Loucy (cell line): ENCODE measurements around the gene MSANTD7.
"Not testable (repeated sequence)": the region's sequence is repeated elsewhere in the genome, so short reads cannot be mapped to it uniquely, and the experiment has no call there.

Experiments used
- EZH2phosphoT487 ChIP-seq: fragments of 200-600 bp; IDR thresholded peaks from 2 replicates; pipeline ENCODE4 v1.6.1; 2018; ENCODE audit warnings: antibody characterized with exemption, mild to moderate bottlenecking, moderate library complexity, borderline replicate concordance
- TF ChIP-seq, protein P1 (sequence below): fragments of 200-600 bp; sonication (generic); conservative IDR thresholded peaks from 2 replicates; pipeline ENCODE4 v1.5.1; 2014; ENCODE audit warnings: mild to moderate bottlenecking, antibody characterized with exemption, low read length

DNA sequence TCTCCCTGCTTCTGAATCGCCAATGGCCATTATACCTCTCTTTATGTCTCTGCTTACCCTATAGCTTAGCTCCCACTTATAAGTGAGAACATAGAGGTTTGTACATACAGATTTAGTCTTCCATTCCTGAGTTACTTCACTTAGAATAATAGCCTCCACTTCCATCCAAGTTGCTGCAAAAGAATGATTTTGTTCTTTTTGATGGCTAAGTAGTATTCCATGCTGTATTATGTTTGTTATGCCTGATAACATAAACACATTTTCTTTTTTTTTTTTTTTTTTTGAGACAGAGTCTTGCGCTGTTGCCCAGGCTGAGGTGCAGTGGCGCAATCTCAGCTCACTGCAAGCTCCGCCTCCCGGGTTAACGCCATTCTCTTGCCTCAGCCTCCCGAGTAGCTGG, 21.4 kb upstream of the MSANTD7 start:
- not testable (repeated sequence) for TF ChIP-seq EZH2phosphoT487
- TF ChIP-seq, protein P1, sequence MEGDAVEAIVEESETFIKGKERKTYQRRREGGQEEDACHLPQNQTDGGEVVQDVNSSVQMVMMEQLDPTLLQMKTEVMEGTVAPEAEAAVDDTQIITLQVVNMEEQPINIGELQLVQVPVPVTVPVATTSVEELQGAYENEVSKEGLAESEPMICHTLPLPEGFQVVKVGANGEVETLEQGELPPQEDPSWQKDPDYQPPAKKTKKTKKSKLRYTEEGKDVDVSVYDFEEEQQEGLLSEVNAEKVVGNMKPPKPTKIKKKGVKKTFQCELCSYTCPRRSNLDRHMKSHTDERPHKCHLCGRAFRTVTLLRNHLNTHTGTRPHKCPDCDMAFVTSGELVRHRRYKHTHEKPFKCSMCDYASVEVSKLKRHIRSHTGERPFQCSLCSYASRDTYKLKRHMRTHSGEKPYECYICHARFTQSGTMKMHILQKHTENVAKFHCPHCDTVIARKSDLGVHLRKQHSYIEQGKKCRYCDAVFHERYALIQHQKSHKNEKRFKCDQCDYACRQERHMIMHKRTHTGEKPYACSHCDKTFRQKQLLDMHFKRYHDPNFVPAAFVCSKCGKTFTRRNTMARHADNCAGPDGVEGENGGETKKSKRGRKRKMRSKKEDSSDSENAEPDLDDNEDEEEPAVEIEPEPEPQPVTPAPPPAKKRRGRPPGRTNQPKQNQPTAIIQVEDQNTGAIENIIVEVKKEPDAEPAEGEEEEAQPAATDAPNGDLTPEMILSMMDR, result not testable (repeated sequence)
